A673 (cell line): ENCODE results near the gene CD300LF. TPM values are rescaled to one million over a fixed set of nuclear protein-coding genes. Genes with fewer than 3 reads are reported as not detected.

ENCODE experiments used
- BruUV-seq: library from RNA; stranded (reverse); fragments of 400-500 nt; replicated peaks from 2 replicates; lab custom pipeline; 2021; lab: Mats Ljungman, UMichigan
- CTCF ChIA-PET: fragments of 300-600 bp; sonication (Branson Sonifier 250); formaldehyde crosslinking; loops from one replicate; lab custom pipeline; 2022; ENCODE audit warnings: antibody characterized with exemption; lab: Charles Lee
- POLR2A ChIA-PET: fragments of 300-600 bp; sonication (Branson Sonifier 250); formaldehyde crosslinking; loops from one replicate; lab custom pipeline; 2022; ENCODE audit warnings: antibody characterized with exemption; ENCODE audit not compliant: low non-redundant PET; lab: Charles Lee
- DNase-seq: peaks from one replicate; pipeline ENCODE4 v3.0.0-alpha.2; 2015; ENCODE audit warnings: low spot score
- H3K27ac ChIP-seq: fragments of 200-600 bp; sonication (generic); 2 replicates; pipeline ENCODE4 v1.5.1; 2016; ENCODE audit warnings: mixed run types, low read depth, mild to moderate bottlenecking, mixed read lengths, antibody characterized with exemption, low read length; ENCODE audit not compliant: poor library complexity, severe bottlenecking
- H3K27me3 ChIP-seq: fragments of 200-600 bp; sonication (generic); replicated peaks from 2 replicates; pipeline ENCODE4 v1.6.1; 2017; ENCODE audit warnings: mixed run types, low read depth, mild to moderate bottlenecking, mixed read lengths, antibody characterized with exemption, low read length; ENCODE audit not compliant: insufficient read depth, poor library complexity
- H3K36me3 ChIP-seq: fragments of 200-600 bp; sonication (generic); 2 replicates; pipeline ENCODE4 v1.6.1; 2016; ENCODE audit warnings: mixed run types, mild to moderate bottlenecking, mixed read lengths, antibody characterized with exemption, low read length; ENCODE audit not compliant: insufficient read depth, poor library complexity, severe bottlenecking
- H3K4me1 ChIP-seq: fragments of 200-600 bp; sonication (generic); 2 replicates; pipeline ENCODE4 v1.6.1; 2017; ENCODE audit warnings: mixed run types, mild to moderate bottlenecking, mixed read lengths, antibody characterized with exemption, low read length; ENCODE audit not compliant: insufficient read depth, poor library complexity, severe bottlenecking
- H3K4me3 ChIP-seq: fragments of 200-600 bp; sonication (generic); 2 replicates; pipeline ENCODE4 v1.5.1; 2016; ENCODE audit warnings: low read depth, mixed run types, mild to moderate bottlenecking, mixed read lengths, low read length; ENCODE audit not compliant: poor library complexity, severe bottlenecking
- H3K9me3 ChIP-seq: fragments of 200-600 bp; sonication (generic); 2 replicates; pipeline ENCODE4 v1.6.1; 2016; ENCODE audit warnings: mixed run types, low read depth, mild to moderate bottlenecking, mixed read lengths, antibody characterized with exemption, low read length; ENCODE audit not compliant: poor library complexity, severe bottlenecking
- CTCF ChIP-seq: fragments of 300-800, 200-600 bp; sonication (generic); conservative IDR thresholded peaks from 2 replicates; pipeline ENCODE4 v1.5.1; 2017; ENCODE audit warnings: low read depth, mild to moderate bottlenecking, antibody characterized with exemption, low read length, moderate library complexity, mixed read lengths
- EZH2 ChIP-seq: fragments of 200-600 bp; sonication (generic); IDR thresholded peaks from 2 replicates; pipeline ENCODE4 v1.6.1; 2017; ENCODE audit warnings: borderline replicate concordance, low read depth, mild to moderate bottlenecking, mixed read lengths, antibody characterized with exemption, low read length; ENCODE audit not compliant: poor library complexity, severe bottlenecking
- intact Hi-C: fragments of 100-400 bp; cut with micrococcal nuclease; formaldehyde crosslinking; loops from one replicate; pipeline ENCODE4 v1.10.0; 2022; ENCODE audit not compliant: unreplicated experiment
- total RNA-seq: library from RNA; stranded (reverse); gene quantifications from 2 replicates; pipeline ENCODE4 v1.2.3, GENCODE V29; 2021

The CD300LF gene
- total RNA-seq, 1 experiment from 2014 or later: not detected

GRCh38 chr17:74728702-74729075 is 16.0 kb upstream of the CD300LF start:
- intact Hi-C loops: no loop called here
- DNase-seq: no peak
- no peak overlapping the region for H3K27ac ChIP-seq
- no peak overlapping the region for H3K4me3 ChIP-seq
- H3K36me3 ChIP-seq: no peaks in the 10 kb centered on the region
- POLR2A ChIA-PET: no interaction called here
- no peaks in the 10 kb centered on the region for H3K9me3 ChIP-seq
- H3K27me3 ChIP-seq: peaks cover 7% of the 10 kb centered on the region
- CTCF ChIA-PET: no interaction called here
- no peaks in the 10 kb centered on the region for H3K4me1 ChIP-seq
- BruUV-seq: no TSS peak
- TF ChIP-seq CTCF (no peak), EZH2 (no peak)

- intact Hi-C loops: no loop called here
- CTCF ChIA-PET: no interaction called here
- Histone ChIP-seq H3K27me3 (peaks cover 4% of the 10 kb centered on the region), H3K4me3 (no peak overlapping the region), H3K36me3 (no peaks in the 10 kb centered on the region), H3K4me1 (no peaks in the 10 kb centered on the region), H3K27ac (no peak overlapping the region), H3K9me3 (no peaks in the 10 kb centered on the region)
- no TSS peak for BruUV-seq
- POLR2A ChIA-PET: no interaction called here
- TF ChIP-seq CTCF: no peak
- TF ChIP-seq EZH2: no peak
- no peak for DNase-seq
Observed at GRCh38 chr17:74728033-74728701, 15.4 kb upstream of the CD300LF start.

- Histone ChIP-seq H3K4me1 (no peaks in the 10 kb centered on the region), H3K4me3 (no peak overlapping the region), H3K9me3 (no peaks in the 10 kb centered on the region), H3K27ac (no peak overlapping the region), H3K27me3 (peaks cover 11% of the 10 kb centered on the region), H3K36me3 (no peaks in the 10 kb centered on the region)
- no TSS peak for BruUV-seq
- TF ChIP-seq CTCF: no peak
- no peak for TF ChIP-seq EZH2
- intact Hi-C loops: no loop called here
- CTCF ChIA-PET: no interaction called here
- DNase-seq: no peak
- POLR2A ChIA-PET: no interaction called here
Observed at GRCh38 chr17:74725111-74725510, 12.4 kb upstream of the CD300LF start.
